ENCODE data around the gene KAT2B.

DNA sequence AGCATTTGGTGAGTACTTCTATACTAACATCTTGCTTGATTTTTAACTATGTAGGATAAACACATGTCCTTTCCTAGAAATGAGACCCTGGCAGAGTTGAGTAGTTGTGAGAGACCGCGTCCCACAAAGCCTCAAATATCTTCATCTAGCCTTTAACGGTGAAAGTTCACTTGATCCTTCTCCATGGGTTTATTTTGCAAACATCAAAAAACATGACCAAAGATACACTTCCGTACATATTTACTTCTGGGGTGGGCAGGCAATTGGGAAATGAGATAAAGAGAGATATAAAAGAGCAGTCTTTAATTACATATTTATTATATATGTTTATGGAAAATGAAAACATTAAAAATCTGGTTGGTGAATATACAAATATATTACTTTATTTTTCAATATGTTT, 5.2 kb upstream of the KAT2B start:
- TF ChIP-seq POLR2A (IDR thresholded peaks at IDR 0.05): no peak
- TF ChIP-seq, protein P1, sequence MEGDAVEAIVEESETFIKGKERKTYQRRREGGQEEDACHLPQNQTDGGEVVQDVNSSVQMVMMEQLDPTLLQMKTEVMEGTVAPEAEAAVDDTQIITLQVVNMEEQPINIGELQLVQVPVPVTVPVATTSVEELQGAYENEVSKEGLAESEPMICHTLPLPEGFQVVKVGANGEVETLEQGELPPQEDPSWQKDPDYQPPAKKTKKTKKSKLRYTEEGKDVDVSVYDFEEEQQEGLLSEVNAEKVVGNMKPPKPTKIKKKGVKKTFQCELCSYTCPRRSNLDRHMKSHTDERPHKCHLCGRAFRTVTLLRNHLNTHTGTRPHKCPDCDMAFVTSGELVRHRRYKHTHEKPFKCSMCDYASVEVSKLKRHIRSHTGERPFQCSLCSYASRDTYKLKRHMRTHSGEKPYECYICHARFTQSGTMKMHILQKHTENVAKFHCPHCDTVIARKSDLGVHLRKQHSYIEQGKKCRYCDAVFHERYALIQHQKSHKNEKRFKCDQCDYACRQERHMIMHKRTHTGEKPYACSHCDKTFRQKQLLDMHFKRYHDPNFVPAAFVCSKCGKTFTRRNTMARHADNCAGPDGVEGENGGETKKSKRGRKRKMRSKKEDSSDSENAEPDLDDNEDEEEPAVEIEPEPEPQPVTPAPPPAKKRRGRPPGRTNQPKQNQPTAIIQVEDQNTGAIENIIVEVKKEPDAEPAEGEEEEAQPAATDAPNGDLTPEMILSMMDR (IDR thresholded peaks at IDR 0.05): no peak

All from thyroid gland (tissue), 4 donors.